ENCODE results near the gene DAZ1. TPM values are rescaled to one million over a fixed set of nuclear protein-coding genes. Genes with fewer than 3 reads are reported as not detected.
"Not testable (repeated sequence)": the region's sequence is repeated elsewhere in the genome, so short reads cannot be mapped to it uniquely, and the experiment has no call there.

Gene DAZ1, protein sequence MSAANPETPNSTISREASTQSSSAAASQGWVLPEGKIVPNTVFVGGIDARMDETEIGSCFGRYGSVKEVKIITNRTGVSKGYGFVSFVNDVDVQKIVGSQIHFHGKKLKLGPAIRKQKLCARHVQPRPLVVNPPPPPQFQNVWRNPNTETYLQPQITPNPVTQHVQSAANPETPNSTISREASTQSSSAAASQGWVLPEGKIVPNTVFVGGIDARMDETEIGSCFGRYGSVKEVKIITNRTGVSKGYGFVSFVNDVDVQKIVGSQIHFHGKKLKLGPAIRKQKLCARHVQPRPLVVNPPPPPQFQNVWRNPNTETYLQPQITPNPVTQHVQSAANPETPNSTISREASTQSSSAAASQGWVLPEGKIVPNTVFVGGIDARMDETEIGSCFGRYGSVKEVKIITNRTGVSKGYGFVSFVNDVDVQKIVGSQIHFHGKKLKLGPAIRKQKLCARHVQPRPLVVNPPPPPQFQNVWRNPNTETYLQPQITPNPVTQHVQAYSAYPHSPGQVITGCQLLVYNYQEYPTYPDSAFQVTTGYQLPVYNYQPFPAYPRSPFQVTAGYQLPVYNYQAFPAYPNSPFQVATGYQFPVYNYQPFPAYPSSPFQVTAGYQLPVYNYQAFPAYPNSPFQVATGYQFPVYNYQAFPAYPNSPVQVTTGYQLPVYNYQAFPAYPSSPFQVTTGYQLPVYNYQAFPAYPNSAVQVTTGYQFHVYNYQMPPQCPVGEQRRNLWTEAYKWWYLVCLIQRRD
- total RNA-seq = not detected
- long read RNA-seq, donor 1, partial matches to known transcripts = 0 of 1 reads
- long read RNA-seq, donor 1, other reads (novel, unspliced or antisense) = 1 of 1 reads
- long read RNA-seq, donor 2 = 0 reads

DNA sequence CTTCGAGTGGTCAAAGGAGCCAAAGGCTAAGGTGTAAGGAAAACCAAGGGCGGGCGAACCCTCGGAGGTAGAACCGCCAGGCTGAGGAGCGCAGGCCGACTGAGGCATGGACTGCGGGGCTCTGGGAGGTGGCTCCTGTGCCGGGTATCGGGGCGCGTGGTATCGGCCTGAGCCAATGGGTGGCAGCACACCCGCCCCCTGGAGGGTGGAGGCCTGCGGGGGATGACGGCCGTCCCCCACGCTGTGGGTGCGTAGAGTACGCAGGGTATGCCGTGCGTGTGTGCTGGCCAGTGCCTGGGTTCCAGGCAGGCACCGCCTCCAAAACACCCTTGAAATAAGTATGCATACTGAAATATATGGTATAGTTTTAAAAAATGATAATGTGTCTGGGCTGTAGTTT lies at the start of gene DAZ1:
TSS of gene DAZ1 (minus strand) at position 101 of the 400 bp plus-strand sequence. CDS start 208 bp downstream, outside the sequence.
- ATAC-seq; intact Hi-C loops (cut with DNase I, micrococcal nuclease); H3K36me3 ChIP-seq (ENCODE audit: low read depth); DNase-seq; H3K4me3 ChIP-seq; H3K4me1 ChIP-seq (ENCODE audit: low read depth); H3K9me3 ChIP-seq: not testable (repeated sequence)

DNA sequence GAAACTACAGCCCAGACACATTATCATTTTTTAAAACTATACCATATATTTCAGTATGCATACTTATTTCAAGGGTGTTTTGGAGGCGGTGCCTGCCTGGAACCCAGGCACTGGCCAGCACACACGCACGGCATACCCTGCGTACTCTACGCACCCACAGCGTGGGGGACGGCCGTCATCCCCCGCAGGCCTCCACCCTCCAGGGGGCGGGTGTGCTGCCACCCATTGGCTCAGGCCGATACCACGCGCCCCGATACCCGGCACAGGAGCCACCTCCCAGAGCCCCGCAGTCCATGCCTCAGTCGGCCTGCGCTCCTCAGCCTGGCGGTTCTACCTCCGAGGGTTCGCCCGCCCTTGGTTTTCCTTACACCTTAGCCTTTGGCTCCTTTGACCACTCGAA lies 20.4 kb upstream of the DAZ1 start, which contains the start of gene DAZ2:
TSS of gene DAZ2 (plus strand) at position 301 of the 400 bp plus-strand sequence. CDS start 208 bp downstream, outside the sequence.
- DNase-seq, ATAC-seq: not testable (repeated sequence)

DNA sequence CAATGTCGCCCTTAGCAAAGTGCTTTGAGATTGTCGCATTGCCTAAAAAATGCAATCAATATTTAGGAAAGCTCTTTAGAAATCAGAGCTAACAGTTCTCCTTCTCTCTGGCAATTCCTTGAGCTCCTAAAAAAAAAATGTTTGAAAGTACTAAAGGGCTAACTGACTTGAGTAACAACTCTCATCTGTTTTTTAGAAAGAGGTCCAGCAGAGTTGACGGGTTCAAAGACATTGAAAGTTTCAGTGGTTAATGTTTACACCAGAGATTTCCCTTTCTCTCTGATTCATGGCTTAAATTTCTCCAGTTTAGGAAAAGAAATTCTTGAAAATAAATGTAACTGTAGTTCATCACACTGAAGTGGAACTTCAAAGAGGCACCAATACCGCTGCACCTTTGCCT lies 11.9 kb upstream of the DAZ1 start:
- H3K9me3 ChIP-seq; DNase-seq; H3K36me3 ChIP-seq (ENCODE audit: low read depth); H3K4me1 ChIP-seq (ENCODE audit: low read depth); H3K4me3 ChIP-seq; intact Hi-C loops (cut with DNase I, micrococcal nuclease); ATAC-seq: not testable (repeated sequence)

More for the DNA sequence above, 20.4 kb upstream of the DAZ1 start, which contains the start of gene DAZ2:
- H3K9me3 ChIP-seq; H3K36me3 ChIP-seq (ENCODE audit: low read depth); H3K4me1 ChIP-seq (ENCODE audit: low read depth); intact Hi-C loops (cut with DNase I, micrococcal nuclease); H3K4me3 ChIP-seq: not testable (repeated sequence)

DNA sequence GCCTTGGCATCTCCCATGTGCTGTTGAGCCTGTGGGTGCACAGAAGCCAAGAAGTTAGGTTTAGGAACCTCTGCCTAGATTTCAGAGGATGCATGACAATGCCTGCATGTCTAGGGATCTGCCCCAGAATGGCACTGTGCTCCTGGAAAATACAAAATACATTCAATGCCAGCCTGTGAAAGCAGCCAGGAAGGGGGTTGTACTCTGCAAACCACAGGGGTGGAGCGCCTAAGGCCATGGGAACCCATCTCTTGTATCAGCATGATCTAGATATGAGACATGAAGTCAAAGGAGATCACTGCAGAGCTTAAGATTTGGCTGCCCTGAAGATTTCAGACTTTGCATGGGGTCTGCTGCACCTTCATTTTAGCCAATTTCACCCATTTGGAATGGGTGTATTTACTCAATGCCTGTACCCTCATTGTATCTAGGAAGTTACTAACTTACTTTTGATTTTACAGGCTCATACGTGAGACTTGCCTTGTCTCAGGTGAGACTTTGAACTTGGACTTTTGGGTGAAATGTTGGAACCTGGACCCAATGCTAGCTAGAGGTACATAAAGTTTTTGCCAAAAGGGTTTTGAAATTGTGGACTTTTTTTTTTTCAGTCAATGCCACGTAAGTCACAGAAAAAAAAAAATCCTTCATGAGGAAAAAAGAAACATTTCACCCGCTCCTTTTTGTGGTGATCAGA lies 11.1 kb upstream of the DAZ1 start:
- DNase-seq; intact Hi-C loops (cut with DNase I, micrococcal nuclease); H3K4me3 ChIP-seq; H3K4me1 ChIP-seq (ENCODE audit: low read depth); H3K36me3 ChIP-seq (ENCODE audit: low read depth); H3K9me3 ChIP-seq; ATAC-seq: not testable (repeated sequence)

DNA sequence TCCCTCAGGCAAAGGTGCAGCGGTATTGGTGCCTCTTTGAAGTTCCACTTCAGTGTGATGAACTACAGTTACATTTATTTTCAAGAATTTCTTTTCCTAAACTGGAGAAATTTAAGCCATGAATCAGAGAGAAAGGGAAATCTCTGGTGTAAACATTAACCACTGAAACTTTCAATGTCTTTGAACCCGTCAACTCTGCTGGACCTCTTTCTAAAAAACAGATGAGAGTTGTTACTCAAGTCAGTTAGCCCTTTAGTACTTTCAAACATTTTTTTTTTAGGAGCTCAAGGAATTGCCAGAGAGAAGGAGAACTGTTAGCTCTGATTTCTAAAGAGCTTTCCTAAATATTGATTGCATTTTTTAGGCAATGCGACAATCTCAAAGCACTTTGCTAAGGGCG lies 8.6 kb upstream of the DAZ1 start:
- H3K36me3 ChIP-seq (ENCODE audit: low read depth); DNase-seq; intact Hi-C loops (cut with DNase I, micrococcal nuclease); H3K9me3 ChIP-seq; ATAC-seq; H3K4me3 ChIP-seq; H3K4me1 ChIP-seq (ENCODE audit: low read depth): not testable (repeated sequence)

Other genes starting within 250 kb of the DAZ1 start
- gene BPY2, start 214.7 kb downstream of the DAZ1 start, total RNA-seq = not detected
- gene DAZ2, start 20.5 kb upstream of the DAZ1 start, total RNA-seq = not detected